Measurements from ENCODE around the gene SAMD4B. TPM values are rescaled to one million over a fixed set of nuclear protein-coding genes. Genes with fewer than 3 reads are reported as not detected.

Gene SAMD4B
- total and polyA plus RNA-seq, 10 of the 15 experiments (the other 5 are each of a cell fraction or from before 2014, with no cell fraction given): 2.4 to 43.3 (median 23.9) TPM

DNA sequence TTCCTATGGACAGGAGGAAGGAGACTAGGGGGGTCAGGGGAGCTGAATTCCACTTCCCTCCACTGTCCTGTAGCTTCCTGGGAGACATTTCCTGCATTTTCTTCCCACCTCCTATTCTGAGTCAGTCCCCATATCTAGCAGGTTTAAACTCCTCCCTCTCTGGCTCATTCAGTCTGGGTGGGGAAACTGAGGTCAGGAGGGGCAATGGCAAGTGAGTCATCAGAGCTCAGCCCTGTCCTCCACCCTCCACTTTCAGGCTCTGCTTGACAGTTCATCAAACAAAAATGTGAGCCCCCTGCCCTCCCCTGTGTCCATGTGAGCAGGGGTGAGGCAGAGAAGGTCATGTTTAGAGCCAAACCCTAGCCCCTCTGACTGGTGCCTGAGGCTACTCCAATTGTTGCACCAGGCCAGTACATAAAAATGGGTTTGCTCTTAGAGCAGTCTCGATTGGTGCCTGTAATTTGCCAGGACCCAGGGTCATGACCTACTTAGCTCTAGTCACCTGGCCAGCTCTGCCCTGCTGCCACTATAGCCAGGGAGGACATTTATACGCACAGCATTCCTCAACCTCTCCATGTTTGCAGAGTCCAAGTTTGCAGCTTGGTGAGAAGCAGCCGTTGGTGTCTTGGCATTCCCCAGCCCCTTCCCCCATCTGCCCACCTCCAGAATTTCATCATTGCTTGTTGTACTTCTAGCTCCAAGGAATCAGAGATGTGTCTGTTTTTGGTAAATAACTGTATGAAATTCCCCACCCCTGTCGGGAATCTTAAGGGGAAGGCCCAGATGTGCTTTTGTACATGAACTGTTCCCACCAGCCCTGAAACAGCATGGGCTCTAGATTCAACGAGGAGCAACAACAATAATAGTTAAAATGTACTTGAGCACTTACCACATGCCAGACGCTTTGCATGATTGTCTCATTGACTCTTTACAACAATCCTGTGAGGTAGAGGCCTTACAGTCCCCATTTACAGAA, 20.7 kb downstream of the SAMD4B start:
- no peak overlapping the region for H3K27ac ChIP-seq (ENCODE audit: control insufficient read depth, insufficient read depth)
- TF ChIP-seq CHD2 (IDR thresholded peaks at IDR 0.05; ENCODE audit: borderline replicate concordance, low read depth, low read length): no peak
- no peak for TF ChIP-seq SMAD5 (IDR thresholded peaks at IDR 0.05; ENCODE audit: low read depth)
- TF ChIP-seq, protein P1, sequence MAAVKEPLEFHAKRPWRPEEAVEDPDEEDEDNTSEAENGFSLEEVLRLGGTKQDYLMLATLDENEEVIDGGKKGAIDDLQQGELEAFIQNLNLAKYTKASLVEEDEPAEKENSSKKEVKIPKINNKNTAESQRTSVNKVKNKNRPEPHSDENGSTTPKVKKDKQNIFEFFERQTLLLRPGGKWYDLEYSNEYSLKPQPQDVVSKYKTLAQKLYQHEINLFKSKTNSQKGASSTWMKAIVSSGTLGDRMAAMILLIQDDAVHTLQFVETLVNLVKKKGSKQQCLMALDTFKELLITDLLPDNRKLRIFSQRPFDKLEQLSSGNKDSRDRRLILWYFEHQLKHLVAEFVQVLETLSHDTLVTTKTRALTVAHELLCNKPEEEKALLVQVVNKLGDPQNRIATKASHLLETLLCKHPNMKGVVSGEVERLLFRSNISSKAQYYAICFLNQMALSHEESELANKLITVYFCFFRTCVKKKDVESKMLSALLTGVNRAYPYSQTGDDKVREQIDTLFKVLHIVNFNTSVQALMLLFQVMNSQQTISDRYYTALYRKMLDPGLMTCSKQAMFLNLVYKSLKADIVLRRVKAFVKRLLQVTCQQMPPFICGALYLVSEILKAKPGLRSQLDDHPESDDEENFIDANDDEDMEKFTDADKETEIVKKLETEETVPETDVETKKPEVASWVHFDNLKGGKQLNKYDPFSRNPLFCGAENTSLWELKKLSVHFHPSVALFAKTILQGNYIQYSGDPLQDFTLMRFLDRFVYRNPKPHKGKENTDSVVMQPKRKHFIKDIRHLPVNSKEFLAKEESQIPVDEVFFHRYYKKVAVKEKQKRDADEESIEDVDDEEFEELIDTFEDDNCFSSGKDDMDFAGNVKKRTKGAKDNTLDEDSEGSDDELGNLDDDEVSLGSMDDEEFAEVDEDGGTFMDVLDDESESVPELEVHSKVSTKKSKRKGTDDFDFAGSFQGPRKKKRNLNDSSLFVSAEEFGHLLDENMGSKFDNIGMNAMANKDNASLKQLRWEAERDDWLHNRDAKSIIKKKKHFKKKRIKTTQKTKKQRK (IDR thresholded peaks at IDR 0.05; ENCODE audit: low read depth, low read length): no peak
- TF ChIP-seq MTA2 (IDR thresholded peaks at IDR 0.05; ENCODE audit: low read depth): no peak
- no peak for TF ChIP-seq SMARCA5 (IDR thresholded peaks at IDR 0.05)
- no peak for TF ChIP-seq KAT2A (conservative IDR thresholded peaks at IDR 0.05; ENCODE audit: control insufficient read depth, low read depth, low read length)
- TF ChIP-seq NR2C2 (IDR thresholded peaks at IDR 0.05; ENCODE audit: borderline replicate concordance, control insufficient read depth, insufficient read length, low read depth): no peak
- TF ChIP-seq RAD51 (IDR thresholded peaks at IDR 0.05): no peak
- no peak for TF ChIP-seq EP300 (IDR thresholded peaks at IDR 0.05; ENCODE audit: borderline replicate concordance in 1 of 2, control insufficient read depth in 1 of 2, low read depth in 2 of 2, low read length in 2 of 2)
- TF ChIP-seq, protein P2, sequence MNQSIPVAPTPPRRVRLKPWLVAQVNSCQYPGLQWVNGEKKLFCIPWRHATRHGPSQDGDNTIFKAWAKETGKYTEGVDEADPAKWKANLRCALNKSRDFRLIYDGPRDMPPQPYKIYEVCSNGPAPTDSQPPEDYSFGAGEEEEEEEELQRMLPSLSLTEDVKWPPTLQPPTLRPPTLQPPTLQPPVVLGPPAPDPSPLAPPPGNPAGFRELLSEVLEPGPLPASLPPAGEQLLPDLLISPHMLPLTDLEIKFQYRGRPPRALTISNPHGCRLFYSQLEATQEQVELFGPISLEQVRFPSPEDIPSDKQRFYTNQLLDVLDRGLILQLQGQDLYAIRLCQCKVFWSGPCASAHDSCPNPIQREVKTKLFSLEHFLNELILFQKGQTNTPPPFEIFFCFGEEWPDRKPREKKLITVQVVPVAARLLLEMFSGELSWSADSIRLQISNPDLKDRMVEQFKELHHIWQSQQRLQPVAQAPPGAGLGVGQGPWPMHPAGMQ (IDR thresholded peaks at IDR 0.05; ENCODE audit: borderline replicate concordance): no peak
- no peak for TF ChIP-seq BCLAF1 (IDR thresholded peaks at IDR 0.05)
- TF ChIP-seq ZNF384 (IDR thresholded peaks at IDR 0.05; ENCODE audit: borderline replicate concordance, low read depth, low read length): no peak
- no peak for TF ChIP-seq RELB (IDR thresholded peaks at IDR 0.05; ENCODE audit: low read depth)

More for the DNA sequence above, 20.7 kb downstream of the SAMD4B start:
- Histone ChIP-seq H2AFZ (ENCODE audit: control insufficient read depth, low read depth, low read length) (no peak overlapping the region), H3K4me1 (ENCODE audit: control insufficient read depth, insufficient read depth, low read length) (peaks cover 8% of the 10 kb centered on the region), H3K36me3 (ENCODE audit: control insufficient read depth in 2 of 2, insufficient read depth in 2 of 2, low read length in 1 of 2) (peaks cover 5 to 8% of the 10 kb centered on the region in 2 experiments; a peak in 3 of 4 replicates), H3K9ac (ENCODE audit: control insufficient read depth, insufficient read depth, low read length) (no peak overlapping the region), H3K27me3 (replicated peaks in 1 of 2; ENCODE audit: control insufficient read depth in 2 of 2, insufficient read depth in 2 of 2, low read length in 1 of 2) (no peaks in the 10 kb centered on the region), H3K79me2 (ENCODE audit: control insufficient read depth, insufficient read depth, low read length) (no peaks in the 10 kb centered on the region), H3K9me3 (replicated peaks; ENCODE audit: control insufficient read depth, insufficient read depth, low read length) (no peaks in the 10 kb centered on the region), H3K4me2 (ENCODE audit: control insufficient read depth, insufficient read depth) (no peak overlapping the region), H4K20me1 (ENCODE audit: control insufficient read depth, insufficient read depth) (no peaks in the 10 kb centered on the region), H3K4me3 (no peak overlapping the region)
- ATAC-seq: no peak
- 44% methylated on average over 6 of the region's 6 CpGs for WGBS (ENCODE audit: insufficient coverage, insufficient replicate concordance, low lambda C conversion rate, missing lambda C conversion rate)
- BruUV-seq (replicated peaks): no TSS peak
- ChIA-PET CTCF (interaction anchor here (0.5 to 0.7 kb wide), 2 partner anchors 49 to 78 kb away, joined by 3 read pairs; partner anchors contain the start of gene PLEKHG2), SMC1A (ENCODE audit: uncharacterized antibody, unreplicated experiment) (no interaction called here), RAD21 (ENCODE audit: unreplicated experiment) (no interaction called here), POLR2A (no interaction called here)
- DNase-seq (ENCODE audit: low read depth, low spot score): no peak
- intact Hi-C loops (cut with micrococcal nuclease; ENCODE audit: unreplicated experiment) (no loop called here), in situ Hi-C loops (cut with MboI) (no loop called here)
- FAIRE-seq: no peak
